Parathyroid adenoma (tissue), 2 donors: ENCODE measurements around the gene ARHGAP1.

ENCODE experiments used
- H2AFZ ChIP-seq: fragments of 300-600 bp; sonication (generic); one replicate; pipeline ENCODE4 v1.7.0; 2017; ENCODE audit warnings: antibody characterized with exemption, mild to moderate bottlenecking
- H3K27ac ChIP-seq: fragments of 300-600 bp; sonication (generic); one replicate; pipeline ENCODE4 v1.7.0; 2017
- H3K27me3 ChIP-seq: fragments of 300-600 bp; sonication (generic); one replicate; pipeline ENCODE4 v1.7.0; 2017; ENCODE audit warnings: low read length; ENCODE audit not compliant: control insufficient read depth, insufficient read depth
- H3K36me3 ChIP-seq: fragments of 300-600 bp; sonication (generic); one replicate; pipeline ENCODE4 v1.7.0; 2017; ENCODE audit warnings: low read length; ENCODE audit not compliant: control insufficient read depth, insufficient read depth
- H3K4me1 ChIP-seq: fragments of 300-600 bp; sonication (generic); one replicate; pipeline ENCODE4 v1.7.0; 2017; ENCODE audit warnings: control low read depth
- H3K4me2 ChIP-seq: fragments of 300-600 bp; sonication (generic); one replicate; pipeline ENCODE4 v1.7.0; 2017; ENCODE audit warnings: low read length
- H3K4me3 ChIP-seq: fragments of 300-600 bp; sonication (generic); one replicate; pipeline ENCODE4 v1.7.0; 2017; ENCODE audit warnings: low read depth, low read length
- H3K79me2 ChIP-seq: fragments of 300-600 bp; sonication (generic); one replicate; pipeline ENCODE4 v1.7.0; 2017; ENCODE audit warnings: control low read depth
- H3K9ac ChIP-seq: fragments of 300-600 bp; sonication (generic); one replicate; pipeline ENCODE4 v1.7.0; 2017; ENCODE audit warnings: mild to moderate bottlenecking
- H3K9me3 ChIP-seq: fragments of 300-600 bp; sonication (generic); one replicate; pipeline ENCODE4 v1.7.0; 2017; ENCODE audit warnings: low read length; ENCODE audit not compliant: control insufficient read depth
- CTCF ChIP-seq: fragments of 300-600 bp; sonication (generic); IDR thresholded peaks from one replicate; pipeline ENCODE4 v1.7.0; 2017; ENCODE audit warnings: antibody characterized with exemption, mild to moderate bottlenecking
- donor health status: primary hyperparathyroidism.

ARHGAP1 gene

GRCh38 chr11:46658259-46658658 is 42.2 kb downstream of the ARHGAP1 start:
- TF ChIP-seq CTCF, result no peak
- no peaks in the 10 kb centered on the region for H3K36me3 ChIP-seq
- no peak overlapping the region for H3K27ac ChIP-seq
- no peak overlapping the region for H2AFZ ChIP-seq
- H3K4me2 ChIP-seq, result no peak overlapping the region
- H3K4me1 ChIP-seq, result no peaks in the 10 kb centered on the region
- no peak overlapping the region for H3K9ac ChIP-seq
- H3K79me2 ChIP-seq, result peaks cover 5% of the 10 kb centered on the region
- H3K4me3 ChIP-seq, result no peak overlapping the region
- no peaks in the 10 kb centered on the region for H3K27me3 ChIP-seq
- H3K9me3 ChIP-seq, result no peaks in the 10 kb centered on the region

DNA sequence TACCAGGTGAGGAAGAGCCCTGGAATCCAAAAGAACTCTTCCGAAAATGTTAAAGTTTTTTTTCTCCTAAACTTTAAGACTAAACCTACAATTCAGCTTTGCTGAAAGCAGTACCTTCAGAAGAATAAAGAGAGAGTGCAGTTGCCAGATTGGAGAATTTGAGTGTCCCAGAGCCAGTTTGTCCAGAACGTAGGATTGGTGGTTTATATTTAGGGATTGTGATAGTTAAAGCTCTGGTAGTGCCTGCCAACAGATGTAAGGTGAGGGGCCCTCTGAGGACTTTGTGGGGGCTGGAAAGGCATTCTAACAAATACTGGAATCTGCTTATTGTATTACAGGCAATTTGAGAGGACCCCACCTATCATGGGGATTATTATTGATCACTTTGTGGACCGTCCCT is 43.2 kb downstream of the ARHGAP1 start:
- no peak overlapping the region for H3K4me3 ChIP-seq
- H3K9me3 ChIP-seq, result no peaks in the 10 kb centered on the region
- H3K36me3 ChIP-seq, result no peaks in the 10 kb centered on the region
- peaks cover 5% of the 10 kb centered on the region for H3K79me2 ChIP-seq
- TF ChIP-seq CTCF, result no peak
- no peak overlapping the region for H3K4me2 ChIP-seq
- H3K9ac ChIP-seq, result no peak overlapping the region
- H3K4me1 ChIP-seq, result no peaks in the 10 kb centered on the region
- no peaks in the 10 kb centered on the region for H3K27me3 ChIP-seq
- no peak overlapping the region for H3K27ac ChIP-seq
- H2AFZ ChIP-seq, result no peak overlapping the region

GRCh38 chr11:46655631-46656030 is 44.8 kb downstream of the ARHGAP1 start:
- Histone ChIP-seq H3K4me2 (no peak overlapping the region), H3K36me3 (no peaks in the 10 kb centered on the region), H3K27ac (no peak overlapping the region), H3K4me1 (no peaks in the 10 kb centered on the region), H2AFZ (no peak overlapping the region), H3K9ac (no peak overlapping the region), H3K4me3 (no peak overlapping the region), H3K27me3 (no peaks in the 10 kb centered on the region), H3K9me3 (no peaks in the 10 kb centered on the region), H3K79me2 (peaks cover 5% of the 10 kb centered on the region)
- no peak for TF ChIP-seq CTCF

GRCh38 chr11:46649180-46649738 is 51.2 kb downstream of the ARHGAP1 start:
- H3K79me2 ChIP-seq, result peaks cover under 1% of the 10 kb centered on the region
- no peak overlapping the region for H3K9ac ChIP-seq
- peak overlapping the region; percentile 79 for H3K27ac ChIP-seq
- H2AFZ ChIP-seq, result no peak overlapping the region
- no peaks in the 10 kb centered on the region for H3K36me3 ChIP-seq
- H3K27me3 ChIP-seq, result no peaks in the 10 kb centered on the region
- no peak for TF ChIP-seq CTCF
- H3K4me2 ChIP-seq, result no peak overlapping the region
- H3K4me1 ChIP-seq, result peaks cover 4% of the 10 kb centered on the region
- H3K9me3 ChIP-seq, result no peaks in the 10 kb centered on the region
- H3K4me3 ChIP-seq, result peak overlapping the region; percentile 11

- Histone ChIP-seq H3K79me2 (no peaks in the 10 kb centered on the region), H3K36me3 (no peaks in the 10 kb centered on the region), H3K4me3 (no peak overlapping the region), H3K9me3 (no peaks in the 10 kb centered on the region), H2AFZ (no peak overlapping the region), H3K9ac (no peak overlapping the region), H3K4me1 (no peaks in the 10 kb centered on the region), H3K27ac (no peak overlapping the region), H3K27me3 (no peaks in the 10 kb centered on the region), H3K4me2 (no peak overlapping the region)
- TF ChIP-seq CTCF, result no peak
Observed at GRCh38 chr11:46643986-46644385, 56.4 kb downstream of the ARHGAP1 start.
